Stimulated activated CD4-positive, alpha-beta T cell treated with anti-CD3 and anti-CD28 coated beads, Interleukin-1b, Interleukin-23, amount 100 ng/mL, for 48 hours (primary cell): ENCODE data around the gene EMC1.
"Not testable (repeated sequence)": the region's sequence is repeated elsewhere in the genome, so short reads cannot be mapped to it uniquely, and the experiment has no call there.

Experiments used
- DNase-seq: peaks from one replicate; pipeline ENCODE4 v3.0.0-alpha.2; 2020

The EMC1 gene

GRCh38 chr1:19260211-19261138 is 9.2 kb upstream of the EMC1 start:
- no peak for DNase-seq

DNA sequence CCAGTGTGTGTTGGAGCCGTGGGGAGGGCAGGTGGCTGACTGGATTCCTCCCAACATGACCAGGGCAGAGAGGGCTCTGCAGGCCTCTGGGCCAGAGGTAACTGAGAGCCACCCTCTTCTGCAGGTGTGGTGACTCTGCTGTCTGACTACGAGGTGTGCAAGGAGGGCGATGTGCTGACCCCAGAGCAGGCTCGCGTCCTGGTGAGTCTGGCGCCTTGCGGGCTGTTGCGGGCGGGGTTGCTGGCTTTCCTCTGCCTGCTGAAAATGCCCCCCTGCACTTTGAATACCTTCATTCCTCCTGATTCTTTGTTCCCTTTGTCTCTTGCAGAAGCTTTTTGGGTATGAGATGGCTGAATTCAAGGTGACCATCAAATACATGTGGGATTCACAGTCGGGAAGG is 7.0 kb upstream of the EMC1 start:
- DNase-seq, result no peak

DNA sequence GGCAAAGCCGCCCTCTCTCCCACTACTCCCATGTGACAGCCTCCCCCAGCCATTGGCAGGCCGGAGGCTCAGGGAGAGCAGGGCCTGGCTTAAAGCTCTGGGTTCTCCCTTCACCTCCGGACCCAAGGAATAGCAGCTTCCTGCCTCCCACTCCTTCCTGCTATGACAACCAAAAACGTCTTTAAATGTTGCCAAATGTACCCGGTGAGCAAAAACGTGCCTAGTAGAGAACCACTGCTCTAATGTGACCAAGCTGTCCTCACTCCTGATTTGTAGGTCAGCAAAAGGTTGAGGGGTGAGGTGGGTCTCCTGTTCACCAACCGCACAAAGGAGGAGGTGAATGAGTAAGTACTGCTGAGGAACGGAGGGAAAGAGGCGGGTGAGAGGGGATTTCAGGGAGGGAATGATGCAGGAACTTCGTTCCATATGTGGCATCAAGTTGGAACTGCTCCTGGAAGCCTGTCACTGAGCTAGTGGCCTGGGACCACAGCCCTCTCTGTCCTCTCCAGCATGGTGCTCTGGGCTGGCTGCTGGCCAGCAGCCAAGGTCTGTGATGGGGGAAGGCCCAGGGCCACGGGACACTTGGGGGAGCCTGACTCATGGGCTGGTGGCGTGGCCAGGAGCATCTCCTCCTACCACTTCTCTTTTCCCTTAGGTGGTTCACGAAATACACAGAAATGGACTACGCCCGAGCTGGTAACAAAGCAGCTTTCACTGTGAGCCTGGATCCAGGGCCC is 6.0 kb upstream of the EMC1 start:
- peak; percentile 30 for DNase-seq

DNA sequence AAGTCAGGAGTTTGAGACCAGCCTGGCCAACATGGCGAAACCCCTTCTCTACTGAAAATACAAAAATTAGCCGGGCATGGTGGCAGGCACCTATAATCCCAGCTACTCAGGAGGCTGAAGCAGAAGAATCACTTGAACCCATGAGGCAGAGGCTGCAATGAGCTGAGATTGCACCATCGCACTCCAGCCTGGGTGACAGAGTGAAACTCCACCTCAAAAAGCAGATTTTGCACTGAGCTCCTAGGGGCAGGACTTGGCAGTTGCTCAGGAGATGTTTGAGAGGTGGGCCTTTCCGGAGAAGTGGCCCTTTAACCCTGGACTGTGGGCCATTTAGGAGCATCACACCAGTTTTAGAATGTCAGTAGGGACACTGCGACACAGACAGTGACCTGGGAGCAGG is 5.0 kb upstream of the EMC1 start:
- DNase-seq, result not testable (repeated sequence)

DNA sequence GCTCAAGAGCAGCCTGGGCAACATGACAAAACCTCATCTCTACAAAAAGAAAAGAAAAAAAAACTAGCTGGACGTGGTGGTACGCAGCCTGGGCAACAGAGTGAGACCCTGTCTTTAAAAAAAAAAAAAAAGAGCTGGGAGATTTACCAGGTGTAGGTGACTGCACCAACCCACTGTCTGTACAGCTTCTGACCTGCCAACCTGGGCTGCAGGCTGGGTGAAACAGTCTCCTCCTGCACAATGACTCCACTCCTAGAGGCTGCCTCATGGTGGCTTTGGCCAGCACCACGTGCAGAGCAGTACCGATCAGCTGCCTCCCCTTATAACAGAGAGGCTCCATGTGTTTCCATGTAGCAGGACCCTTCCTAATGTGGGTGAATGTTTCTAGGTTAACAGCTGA is 4.0 kb upstream of the EMC1 start:
- DNase-seq, result no peak

DNA sequence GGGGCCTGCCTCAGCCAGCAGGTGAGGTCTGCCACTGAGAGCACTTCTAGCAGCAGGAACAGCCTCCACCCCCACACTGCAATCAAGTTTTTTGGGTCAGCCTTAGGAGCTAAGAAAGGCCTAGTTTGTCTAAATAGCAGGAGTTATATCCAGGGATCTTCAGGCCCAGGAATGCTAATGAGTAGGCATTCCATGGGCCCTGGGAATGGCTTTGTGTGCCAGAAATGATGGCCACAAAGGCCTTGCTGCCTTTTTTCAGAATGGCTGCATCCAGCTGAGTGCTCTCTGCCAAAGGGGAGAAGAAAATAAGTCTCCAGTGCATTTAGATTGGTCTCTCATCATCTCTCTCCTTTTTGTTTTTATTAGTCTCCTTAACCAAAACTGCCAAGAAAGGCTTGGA is 3.1 kb upstream of the EMC1 start:
- DNase-seq, result no peak

DNA sequence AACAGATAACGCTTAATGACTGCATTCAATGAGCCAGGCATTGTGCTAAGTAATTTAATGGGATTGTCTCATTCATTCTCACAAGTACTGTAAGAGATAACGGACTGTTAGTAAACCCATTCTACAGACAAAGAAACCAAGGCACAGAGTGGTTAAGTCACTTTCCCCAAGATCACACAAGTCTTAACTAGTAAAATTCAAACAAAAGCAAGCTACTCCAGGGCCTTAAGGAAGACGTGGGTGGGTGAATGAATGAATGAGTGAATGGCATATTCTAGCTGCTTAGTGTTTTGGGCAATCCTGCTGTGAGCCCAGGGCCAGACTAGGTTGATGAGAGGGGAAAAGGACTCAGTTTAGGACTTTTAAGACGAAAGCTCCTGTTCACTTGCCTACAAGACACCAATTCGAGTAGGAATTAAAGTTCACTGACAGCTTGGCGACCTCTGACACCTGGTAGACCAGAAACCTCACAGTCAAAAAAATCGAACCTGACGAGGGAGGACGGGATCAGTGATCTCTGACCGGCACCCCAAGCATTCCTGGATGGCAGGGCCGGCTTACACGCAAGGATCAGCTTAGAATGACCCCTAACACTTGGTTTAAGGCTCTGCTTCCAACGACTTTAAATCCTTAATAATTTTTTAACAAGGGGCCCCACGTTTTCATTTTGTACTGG is 557 bp downstream of the EMC1 start:
- DNase-seq, result no peak

GRCh38 chr1:19240673-19241538 is 10.4 kb downstream of the EMC1 start:
- DNase-seq, result peak; percentile 66

DNA sequence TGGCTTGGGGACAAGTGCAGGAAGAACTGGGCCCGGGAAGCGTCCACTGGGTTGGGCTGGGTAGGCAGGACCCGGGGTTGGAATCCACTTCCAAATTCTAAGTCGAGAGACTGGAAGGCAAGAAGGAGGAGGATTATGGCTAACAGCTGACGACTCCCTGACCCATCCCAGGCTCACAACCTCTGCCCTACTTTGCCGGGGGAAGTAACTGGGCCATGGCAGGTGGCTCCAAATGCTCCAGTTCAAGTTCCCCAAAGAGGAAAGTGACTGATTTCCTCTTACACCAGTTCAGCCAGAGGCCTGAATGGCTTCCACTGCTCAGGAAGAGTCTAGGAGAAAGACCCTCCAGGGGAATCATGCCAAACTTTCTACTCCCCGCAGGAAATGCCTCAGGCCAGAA is 11.4 kb downstream of the EMC1 start:
- DNase-seq, result no peak

DNA sequence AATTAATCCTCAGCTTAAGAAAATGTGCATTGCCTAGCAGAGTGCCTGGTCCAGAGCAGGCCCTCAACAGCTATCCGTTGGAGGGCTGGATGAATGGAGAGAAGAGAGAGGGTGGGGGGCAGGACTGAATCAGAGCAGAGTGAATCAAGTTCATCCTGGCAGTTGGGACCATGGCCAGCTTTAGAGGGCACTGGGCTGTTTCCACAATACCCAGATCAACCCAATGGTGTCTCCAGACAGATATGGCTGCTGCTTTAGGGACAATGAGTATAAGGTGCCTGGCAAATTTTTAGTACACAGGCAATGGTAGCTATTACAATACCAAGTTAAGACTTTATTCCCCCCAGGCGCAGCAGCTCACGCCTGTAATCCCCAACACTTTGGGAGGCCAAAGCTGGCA is 17.1 kb downstream of the EMC1 start:
- no peak for DNase-seq

DNA sequence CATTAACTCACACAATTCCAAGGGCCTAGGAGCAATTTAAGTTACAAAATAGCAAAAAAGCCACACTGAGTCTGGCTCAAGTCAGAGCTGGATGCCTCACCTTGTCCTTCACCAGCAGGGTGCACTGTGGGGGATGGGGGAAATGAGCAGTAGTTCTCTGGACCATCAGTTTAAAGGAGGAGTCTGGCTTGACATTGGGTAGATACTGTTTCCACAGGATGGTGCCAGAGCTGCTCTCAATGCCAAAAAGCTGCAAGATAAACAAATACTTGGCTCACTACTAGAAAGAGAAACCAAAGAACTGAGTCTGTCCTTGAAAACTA is 18.8 kb downstream of the EMC1 start:
- DNase-seq, result no peak

DNA sequence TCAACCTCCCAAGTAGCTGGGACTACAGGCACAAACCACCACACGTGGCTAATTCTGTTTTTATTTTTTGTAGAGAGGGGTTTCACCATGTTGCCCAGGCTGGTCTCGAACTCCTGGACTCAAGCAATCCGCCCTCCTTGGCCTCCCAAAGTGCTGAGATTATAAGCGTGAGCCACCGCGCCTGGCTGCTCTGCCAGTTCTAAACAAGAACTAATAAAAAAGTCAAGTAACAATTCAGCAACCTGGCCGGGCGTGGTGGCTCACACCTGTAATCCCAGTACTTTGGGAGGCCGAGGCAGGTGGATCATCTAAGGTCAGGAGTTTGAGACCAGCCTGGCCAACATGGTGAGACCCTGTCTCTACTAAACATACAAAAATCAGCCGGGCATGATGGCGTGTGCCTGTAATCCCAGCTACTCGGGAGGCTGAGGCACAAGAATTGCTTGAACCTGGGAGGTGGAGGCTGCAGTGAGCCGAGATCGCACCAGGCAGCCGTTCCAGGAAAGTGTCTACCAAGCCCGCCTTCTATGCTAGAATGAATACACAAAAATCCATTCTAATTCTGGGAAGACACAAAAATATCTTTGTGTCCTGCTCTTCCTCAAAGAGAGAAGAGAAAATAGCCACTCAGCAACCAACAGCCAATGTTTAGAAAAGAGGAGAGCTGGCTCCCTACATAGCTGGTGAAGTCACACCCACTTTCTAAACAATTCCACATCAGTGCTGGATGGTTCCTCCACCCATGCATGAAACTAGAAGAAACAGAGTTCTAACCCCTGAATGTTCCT is 19.4 kb downstream of the EMC1 start:
- not testable (repeated sequence) for DNase-seq

GRCh38 chr1:19229828-19230325 is 21.4 kb downstream of the EMC1 start:
- DNase-seq, result no peak

DNA sequence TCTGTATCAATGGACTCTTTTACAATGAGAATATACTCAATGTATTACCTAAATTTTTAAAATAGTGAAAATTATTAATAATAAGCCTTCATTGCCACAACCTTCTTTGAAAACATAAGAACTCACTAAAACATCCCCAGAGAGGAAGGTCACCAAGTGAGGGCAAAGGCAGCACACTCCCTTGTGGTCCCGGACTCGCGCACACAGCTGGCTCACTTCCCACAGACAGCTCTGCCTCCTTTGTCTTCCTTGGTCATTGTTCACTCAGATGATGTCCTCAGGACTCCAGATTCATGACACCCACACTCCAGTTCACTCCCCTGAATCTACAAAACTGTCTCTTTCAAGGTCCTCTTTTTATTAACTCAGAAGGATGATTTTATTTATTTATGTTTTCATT is 22.1 kb downstream of the EMC1 start:
- DNase-seq, result no peak

GRCh38 chr1:19222979-19223824 is 28.1 kb downstream of the EMC1 start:
- DNase-seq, result no peak

GRCh38 chr1:19222573-19222972 is 28.8 kb downstream of the EMC1 start:
- no peak for DNase-seq

DNA sequence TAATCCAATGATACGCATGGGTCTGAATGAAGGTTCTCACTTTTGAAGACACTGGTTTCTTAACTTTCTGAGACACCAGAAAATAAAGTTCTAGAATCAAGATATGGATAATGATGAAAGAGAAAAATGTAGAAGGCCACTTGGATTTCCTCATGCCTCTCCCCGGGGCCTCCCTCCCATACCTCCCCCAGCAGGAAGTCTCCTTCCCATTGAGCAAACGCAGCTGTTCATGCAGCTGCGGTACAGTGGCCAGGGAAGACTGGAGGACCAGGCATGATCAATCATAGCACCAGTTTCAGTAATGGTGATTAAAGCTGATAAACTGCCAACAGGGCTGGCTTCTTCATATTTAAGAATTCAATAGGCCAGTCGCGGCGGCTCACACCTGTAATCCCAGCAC is 30.3 kb downstream of the EMC1 start:
- no peak for DNase-seq

DNA sequence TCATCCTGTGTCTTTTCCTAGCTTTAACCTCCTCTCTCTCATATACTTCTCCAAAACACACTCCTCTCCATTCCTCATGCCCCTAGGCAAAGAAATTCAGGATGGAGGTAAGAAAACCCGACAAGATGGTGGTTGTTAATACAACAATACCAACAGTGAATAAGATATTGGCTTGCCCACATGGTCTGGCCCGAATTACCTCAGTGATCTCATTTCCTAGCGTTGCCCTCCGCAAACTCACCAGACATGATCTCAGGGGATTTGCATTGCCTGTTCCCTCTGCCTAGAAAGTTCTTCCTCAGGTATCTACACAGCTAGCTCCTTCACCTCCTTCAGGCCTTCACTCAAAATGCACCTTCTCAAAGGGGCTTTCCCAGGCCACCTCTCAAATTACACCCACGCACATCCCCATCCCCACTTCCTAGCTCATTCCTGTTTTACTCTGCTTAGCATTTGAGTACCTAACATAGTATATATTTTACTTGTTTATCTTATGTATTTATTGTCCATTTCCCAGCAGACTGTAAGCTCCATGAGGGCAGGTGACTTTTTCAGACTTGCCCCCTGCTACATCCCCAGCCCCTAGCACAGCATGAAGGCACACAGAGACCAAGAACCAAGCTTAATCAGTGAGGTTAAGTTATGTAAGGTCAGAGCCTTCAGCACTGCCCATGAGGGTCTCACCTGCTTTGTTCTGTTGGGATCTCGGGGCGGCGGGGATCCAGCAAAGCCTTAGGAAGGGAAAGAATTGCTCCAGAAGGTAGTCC is 31.1 kb downstream of the EMC1 start:
- DNase-seq, result no peak

GRCh38 chr1:19219451-19219850 is 31.9 kb downstream of the EMC1 start:
- DNase-seq, result no peak

GRCh38 chr1:19216585-19216984 is 34.7 kb downstream of the EMC1 start:
- DNase-seq, result not testable (repeated sequence)
